Measurements from ENCODE around the gene ADAMTS17.

Gene ADAMTS17

GRCh38 chr15:100215843-100216169, 126.0 kb downstream of the ADAMTS17 start:
- no peak for DNase-seq

DNA sequence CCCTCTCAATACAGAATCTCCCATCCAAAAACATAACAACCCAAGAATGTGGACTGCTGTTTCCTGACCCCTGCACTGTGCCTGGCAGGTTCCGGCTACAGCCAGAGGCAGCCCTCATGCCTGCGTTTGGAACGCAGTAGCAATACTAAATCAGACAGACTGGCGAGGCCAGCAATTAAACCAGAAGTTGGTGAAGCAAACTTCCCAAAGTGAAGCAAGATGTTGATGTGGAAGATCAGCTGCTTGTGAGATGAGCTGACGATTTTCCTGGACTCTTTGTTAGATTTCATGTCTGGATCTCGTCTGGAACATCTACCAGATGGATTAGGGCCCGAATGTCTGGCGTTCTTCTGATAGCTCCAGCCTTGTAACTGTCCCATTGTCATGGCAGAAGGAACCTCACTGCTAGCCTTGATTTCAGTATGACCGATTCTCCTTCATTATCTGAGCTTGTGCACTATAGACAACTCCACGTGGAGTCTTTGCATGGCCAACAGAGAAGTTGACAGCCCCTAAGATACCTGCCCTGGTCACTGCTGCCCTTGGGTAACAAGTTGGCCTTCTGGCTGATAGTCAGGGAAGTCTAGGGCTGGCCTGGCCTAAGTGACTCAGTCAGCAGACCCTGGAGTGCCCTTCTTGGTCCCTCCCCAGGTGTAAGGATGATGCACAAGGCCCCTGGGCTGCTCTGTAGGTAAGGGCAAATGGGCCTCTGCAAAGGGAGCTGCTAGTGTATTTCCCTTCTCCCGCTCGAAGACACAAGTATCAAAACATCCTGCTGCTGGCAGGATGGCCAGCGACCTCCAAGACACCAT, 126.5 kb downstream of the ADAMTS17 start:
- DNase-seq: no peak

DNA sequence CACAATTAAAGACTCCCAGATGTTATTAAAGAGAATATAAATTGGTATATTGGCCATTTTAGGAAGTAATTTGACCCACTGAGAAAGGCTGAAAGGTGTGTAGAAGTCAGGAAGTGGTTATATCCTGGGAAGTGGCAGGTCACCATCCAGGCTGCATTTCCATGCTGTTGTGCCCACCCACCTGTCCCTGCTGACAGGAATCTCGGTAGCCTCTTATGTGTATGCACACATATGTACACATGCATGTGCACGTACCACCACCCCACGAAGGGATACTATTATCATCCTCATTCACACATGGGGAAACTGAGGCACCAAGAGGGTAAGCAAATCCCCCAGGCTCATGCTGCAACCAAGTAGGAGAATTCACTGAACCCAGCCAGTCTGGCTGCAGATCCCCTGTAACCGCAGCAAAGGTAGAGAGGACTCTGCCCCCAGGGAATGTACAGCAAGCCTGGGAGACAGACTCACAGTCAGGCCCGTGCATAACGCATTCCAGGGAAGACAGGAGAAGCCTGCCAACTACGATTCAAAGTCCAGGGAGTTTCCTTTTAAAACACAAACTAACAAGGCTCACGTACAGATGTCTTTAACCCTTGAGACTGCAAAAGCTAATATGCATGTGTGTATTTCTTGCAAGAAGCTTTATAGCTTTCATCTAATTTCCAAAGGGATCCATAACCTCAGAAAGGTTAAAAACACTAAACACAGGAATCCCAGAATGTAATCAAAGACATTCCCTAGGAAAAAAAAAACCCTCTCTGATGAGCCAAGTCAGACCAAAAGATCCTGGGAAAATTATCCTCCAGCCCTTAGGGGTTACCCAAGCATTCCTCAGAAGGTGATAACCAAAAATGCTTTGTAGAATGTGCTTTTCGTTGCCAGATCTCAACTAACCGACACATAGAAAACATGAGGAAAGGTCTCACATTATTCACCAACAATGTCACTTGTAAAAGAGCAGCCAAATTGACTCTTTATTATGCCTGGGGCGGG, 129.6 kb downstream of the ADAMTS17 start:
- DNase-seq: no peak

- DNase-seq: no peak
Observed at GRCh38 chr15:100210338-100210737, 131.4 kb downstream of the ADAMTS17 start.

GRCh38 chr15:100208921-100209603, 132.7 kb downstream of the ADAMTS17 start:
- DNase-seq: no peak

- DNase-seq: no peak
Observed at GRCh38 chr15:100207053-100207452, 134.7 kb downstream of the ADAMTS17 start.

GRCh38 chr15:100206643-100207042, 135.1 kb downstream of the ADAMTS17 start:
- no peak for DNase-seq

- DNase-seq: no peak
Observed at GRCh38 chr15:100205549-100206295, 136.1 kb downstream of the ADAMTS17 start.

DNA sequence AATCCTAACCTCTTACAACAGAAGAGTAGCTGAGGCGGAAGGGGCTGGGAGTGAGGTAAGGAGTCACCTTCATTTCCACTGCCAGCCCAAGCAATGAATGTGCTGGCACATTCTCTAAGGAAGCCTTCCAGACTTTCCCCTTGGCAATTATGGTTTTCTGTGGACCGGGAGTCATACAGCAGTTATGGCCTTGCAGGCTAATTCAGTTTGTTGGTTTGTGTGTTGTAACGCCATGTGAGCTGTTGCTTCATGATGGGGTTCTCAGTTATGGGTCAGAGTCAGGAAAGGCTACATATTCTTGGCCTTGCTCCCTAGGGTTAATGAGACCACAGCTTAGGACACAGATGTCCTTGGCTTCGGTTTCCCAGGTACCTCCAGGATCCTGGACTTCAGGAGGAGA, 137.0 kb downstream of the ADAMTS17 start:
- no peak for DNase-seq

DNA sequence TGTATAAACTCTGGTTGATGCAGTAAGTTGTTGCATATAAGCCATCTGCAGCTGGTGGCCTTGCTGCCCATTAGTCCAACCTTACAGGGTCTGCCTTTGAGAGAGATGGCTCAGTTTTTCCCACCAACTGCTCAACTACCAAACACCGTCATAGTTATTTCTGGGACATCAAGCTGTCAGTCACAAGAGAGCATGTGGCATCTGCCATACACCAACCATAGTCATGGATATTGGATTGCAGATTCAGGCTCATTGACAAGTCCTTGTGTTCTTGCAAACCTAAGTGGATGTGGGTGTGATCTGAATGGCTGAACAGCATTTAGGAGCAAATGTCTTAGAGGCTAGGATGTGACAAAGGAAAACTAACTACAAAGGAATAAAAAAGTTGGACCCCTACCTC, 137.6 kb downstream of the ADAMTS17 start:
- no peak for DNase-seq

- no peak for DNase-seq
Observed at GRCh38 chr15:100202309-100202960, 139.3 kb downstream of the ADAMTS17 start.

DNA sequence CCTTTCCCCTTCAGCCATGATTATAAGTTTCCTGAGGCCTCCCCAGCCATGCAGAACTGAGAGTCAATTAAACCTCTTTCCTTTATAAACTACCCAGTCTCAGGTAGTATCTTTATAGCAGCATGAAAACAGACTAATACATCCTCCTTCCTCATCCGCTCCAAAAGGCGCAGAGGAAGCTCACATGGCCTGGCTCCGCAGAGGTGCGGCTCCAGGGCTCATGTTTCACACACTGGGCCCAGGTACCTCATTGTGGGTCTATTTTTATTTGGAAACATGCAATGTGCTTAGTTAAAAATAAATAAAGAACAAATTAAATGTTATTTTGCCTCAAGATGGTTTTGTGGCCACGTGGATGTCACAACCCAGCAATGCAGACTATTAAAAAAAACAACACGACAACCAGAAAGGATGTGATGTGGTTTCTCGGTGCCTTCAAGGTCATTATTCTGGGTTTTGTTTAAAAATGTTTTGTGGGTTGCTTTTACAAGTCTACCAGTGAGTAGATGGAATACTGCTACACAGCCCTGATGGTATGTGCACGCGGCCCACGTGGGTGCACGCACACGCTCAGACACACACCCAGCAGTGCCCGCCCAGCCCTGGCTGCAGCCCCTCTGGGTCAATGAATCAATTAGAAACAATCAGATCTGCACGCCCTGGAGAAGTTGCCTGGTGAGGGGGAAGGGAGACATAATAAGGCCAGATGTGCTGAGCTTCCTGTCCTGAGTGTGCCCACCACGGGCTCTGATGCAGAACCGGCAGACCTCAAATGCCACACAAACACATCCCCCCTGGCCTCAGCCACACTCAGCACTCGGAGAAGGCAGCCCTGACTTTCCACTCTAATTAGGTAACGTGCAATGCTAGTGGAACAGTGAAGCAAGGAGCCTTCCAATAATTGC, 140.1 kb downstream of the ADAMTS17 start:
- no peak for DNase-seq

DNA sequence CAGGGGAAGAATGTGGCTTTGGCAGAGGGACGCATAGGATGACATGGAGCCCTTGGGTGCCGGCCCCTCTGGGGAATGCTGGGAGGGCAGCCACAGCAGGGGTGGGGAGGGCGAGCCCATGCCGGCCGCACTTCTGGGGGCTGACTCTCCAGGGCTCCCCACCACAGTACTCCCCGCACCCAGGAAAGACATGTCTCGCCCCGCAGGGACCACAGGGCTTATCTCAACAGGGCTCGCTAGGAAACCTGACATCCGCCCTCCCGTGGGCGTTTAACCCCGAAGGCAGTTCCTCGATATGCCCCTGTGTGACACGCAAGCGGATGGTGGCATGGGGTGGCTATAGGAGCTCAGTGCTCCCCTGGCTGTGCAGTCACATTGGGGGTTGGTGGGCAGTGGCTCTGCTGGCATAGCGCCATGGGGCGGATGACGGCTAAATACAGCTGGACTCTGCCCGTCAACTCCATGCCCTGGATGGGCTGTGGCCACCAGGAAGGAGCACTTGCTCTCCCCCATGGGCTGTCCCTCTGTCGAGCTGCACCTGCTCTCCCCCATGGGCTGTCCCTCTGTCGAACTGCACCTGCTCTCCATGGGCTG, 141.4 kb downstream of the ADAMTS17 start:
- no peak for DNase-seq

GRCh38 chr15:100199711-100200286, 142.0 kb downstream of the ADAMTS17 start:
- DNase-seq: no peak

DNA sequence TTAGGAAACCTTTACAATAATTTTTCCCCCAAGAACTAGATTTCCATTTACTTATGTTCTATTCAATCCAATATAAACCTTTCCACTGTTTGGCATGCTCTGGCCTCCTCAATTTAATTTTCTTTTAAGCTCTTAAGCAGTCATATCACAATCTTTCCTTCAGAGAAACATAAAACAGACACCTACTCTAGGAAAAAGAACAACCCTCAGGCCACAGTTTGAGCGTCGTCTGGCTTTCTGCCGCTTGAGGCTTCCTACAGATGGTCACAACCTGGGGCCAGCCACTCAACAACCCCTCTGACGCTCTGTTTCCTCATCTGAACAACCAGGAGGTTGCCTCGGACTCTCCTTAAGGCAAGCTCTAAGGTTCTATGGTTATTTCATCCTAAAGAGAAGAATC, 143.3 kb downstream of the ADAMTS17 start:
- no peak for DNase-seq

DNA sequence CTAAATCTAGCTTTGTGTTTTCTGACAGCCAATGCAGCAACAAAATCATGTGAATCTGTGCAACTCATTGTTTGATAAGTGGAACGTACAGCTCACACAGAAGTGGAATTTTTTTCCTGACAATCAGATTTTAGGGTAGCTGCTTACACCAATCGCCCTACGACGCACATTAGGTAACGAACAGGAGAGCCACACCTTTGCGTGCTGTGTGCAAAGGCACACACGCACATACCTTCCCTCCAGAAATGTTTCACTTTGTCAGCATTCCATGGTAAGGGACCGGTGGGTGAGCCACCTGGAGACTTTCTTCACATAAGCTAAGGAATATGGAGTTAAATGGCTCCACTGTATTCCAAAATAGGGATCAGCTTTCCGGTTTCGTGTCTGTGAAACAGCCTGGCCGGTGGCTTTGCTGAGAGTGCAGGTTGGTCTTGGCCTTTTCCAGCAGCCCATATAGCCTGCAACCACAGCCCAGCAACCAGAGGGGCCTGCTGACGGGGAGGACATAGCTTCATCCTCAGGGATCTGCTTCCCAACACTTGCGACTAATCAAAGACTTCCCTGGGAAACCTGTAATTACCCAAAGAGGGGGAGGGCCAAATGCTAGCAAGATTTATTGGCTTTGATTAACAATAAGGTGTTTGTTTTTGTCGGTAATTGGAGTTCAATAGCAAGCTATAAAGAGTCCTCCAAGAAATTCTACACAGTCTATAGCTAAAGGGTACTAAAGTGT, 145.3 kb downstream of the ADAMTS17 start:
- DNase-seq: no peak

DNA sequence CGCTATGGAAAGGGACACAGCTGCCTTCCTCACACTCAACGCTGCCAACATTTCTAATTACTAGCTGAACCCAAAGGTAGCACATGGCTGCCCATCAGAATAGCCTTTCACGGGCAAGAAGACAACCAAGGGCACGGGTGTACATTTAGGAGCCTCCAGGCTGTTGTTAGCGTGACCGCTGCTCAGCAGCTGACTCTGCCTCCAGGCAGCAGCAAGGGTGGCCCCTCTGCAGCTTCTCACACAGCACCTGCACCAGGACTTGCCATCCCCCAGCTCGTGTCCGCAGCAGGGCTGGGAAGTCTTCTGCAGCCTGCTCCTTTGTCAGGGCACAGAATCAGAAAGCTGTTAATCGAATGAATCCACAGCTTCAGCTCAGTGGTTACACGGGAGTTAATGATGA, 146.8 kb downstream of the ADAMTS17 start:
- DNase-seq: no peak

- DNase-seq: no peak
Observed at GRCh38 chr15:100193277-100193860, 148.4 kb downstream of the ADAMTS17 start.

All from NCI-H1048 (cell line).